GM19328 (cell line): Measurements from ENCODE around the gene SPC24.
"Not testable (repeated sequence)": the region's sequence is repeated elsewhere in the genome, so short reads cannot be mapped to it uniquely, and the experiment has no call there.

Experiments
- ATAC-seq: cut with Tn5 transposase; IDR thresholded peaks from one replicate; pipeline ENCODE4 v1.9.1; 2021; ENCODE audit warnings: mild to moderate bottlenecking, moderate library complexity; ENCODE audit not compliant: unreplicated experiment

SPC24 gene

GRCh38 chr19:11098327-11098726 is 57.3 kb downstream of the SPC24 start:
- ATAC-seq: no peak

DNA sequence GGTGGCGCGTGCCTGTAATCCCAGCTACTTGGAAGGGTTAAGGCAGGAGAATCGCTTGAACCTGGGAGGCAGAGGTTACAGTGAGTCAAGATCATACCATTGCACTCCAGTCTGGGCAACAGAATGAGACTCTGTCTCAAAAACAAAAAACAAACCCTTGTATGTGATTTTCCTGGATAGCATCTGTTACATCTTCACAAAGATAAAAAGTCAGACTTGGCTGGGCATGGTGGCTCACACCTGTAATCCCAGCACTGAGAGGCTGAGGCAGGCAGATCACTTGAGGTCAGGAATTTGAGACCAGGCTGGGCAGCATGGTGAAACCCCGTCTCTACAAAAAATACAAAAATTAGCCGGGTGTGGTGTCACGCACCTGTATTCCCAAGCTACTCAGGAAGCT is 58.2 kb downstream of the SPC24 start:
- not testable (repeated sequence) for ATAC-seq

DNA sequence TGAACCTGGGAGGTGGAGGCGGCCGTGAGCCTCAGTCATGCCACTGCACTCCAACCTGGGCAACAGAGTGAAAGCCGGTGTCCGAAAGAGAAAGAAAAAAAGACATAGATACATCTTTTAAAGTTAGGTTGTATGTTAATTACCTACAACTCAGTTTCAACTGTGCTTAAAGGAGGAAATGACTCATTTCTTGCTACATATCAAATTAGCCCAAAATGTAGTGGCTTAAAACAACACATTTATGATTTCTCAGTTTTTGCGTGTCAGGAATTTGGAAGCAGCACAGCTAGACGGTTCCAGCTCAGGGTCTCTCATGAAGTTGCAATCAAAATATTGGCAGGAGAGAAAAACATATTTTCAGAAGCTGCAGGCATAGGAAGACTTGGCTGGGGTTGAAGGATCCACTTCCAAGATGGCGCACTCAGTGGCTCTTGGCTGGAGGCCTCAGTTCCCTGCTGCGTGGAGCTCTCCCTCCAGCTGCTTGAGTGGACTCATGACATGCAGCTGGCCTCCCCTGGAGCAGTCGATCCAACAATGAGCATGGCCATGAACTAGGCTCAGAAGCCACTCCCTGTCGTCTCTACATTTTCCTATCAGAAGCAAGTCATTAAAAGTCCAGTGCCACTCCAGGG is 59.3 kb downstream of the SPC24 start:
- no peak for ATAC-seq
